HG02759 (cell line): Measurements from ENCODE around the gene NKD2.
"Not testable (repeated sequence)": the region's sequence is repeated elsewhere in the genome, so short reads cannot be mapped to it uniquely, and the experiment has no call there.

Source experiments
- ATAC-seq: cut with Tn5 transposase; IDR thresholded peaks from one replicate; pipeline ENCODE4 v1.9.1; 2021; ENCODE audit warnings: mild to moderate bottlenecking, moderate library complexity; ENCODE audit not compliant: unreplicated experiment

The NKD2 gene

GRCh38 chr5:1066676-1067075 is 58.1 kb downstream of the NKD2 start:
- no peak for ATAC-seq

- ATAC-seq = no peak
Observed at GRCh38 chr5:1067141-1068121, 58.8 kb downstream of the NKD2 start.

- no peak for ATAC-seq
Observed at GRCh38 chr5:1068204-1068894, 59.7 kb downstream of the NKD2 start.

GRCh38 chr5:1068895-1069719 is 60.5 kb downstream of the NKD2 start:
- ATAC-seq = no peak

GRCh38 chr5:1069720-1070088 is 61.1 kb downstream of the NKD2 start:
- no peak for ATAC-seq

DNA sequence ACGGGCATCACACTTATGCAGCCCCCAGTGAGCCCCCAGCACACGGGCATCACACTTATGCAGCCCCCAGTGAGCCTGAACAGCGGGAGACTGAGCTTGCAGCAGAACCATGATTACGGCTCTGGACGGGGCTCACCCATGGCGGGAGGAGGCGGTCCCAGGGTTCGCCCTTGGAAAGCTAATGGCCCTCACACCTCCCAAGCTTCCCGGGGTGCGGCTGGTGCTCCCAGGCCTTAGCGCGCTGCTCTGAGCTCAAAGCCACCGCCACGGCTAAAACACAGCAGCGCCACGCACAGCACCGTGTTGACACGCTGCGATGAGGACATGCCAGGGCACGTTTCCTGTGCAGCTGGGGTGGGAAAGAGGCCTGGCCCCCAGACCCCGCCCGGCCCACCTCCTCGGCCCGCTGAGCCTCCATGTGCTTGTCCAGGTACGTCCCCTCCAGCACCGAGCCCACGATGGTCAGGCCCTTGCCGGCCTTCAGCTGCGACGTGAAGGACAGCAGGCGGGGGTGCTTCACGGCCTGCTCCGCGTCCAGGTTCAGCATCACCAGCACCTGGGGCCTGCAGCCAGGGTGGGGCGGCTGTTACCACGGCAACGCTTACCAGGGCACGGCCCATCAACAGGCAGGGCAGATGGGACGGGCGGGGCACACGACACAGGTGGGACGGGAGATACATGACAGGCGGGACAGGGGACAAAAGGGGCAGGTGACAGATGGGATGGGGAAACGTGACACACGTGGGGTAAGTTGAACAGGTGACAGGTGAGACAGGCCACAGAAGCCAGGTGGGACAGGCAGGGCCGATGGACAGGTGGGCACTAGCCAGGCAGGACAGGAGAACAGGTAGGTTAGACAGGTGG is 64.9 kb downstream of the NKD2 start:
- no peak for ATAC-seq

DNA sequence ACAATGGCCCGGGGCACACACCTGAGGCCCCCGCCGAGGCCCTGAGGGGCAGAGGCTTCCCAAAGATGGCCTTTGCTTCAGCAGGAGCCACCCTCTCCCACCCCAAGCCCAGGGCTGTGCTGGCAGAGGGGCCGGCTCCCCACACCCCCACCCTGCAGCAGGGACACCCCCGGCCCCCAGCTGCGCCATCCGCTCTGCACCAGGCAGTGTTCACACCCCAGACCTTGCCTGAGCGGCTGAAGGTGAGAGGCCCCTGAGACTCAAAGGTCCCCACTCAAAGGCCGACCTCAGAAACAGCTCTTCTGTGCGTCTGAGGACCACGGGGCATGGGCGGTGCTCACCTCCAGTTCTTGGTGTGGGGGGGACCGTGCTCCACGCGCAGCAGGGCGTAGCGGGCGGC is 65.6 kb downstream of the NKD2 start:
- ATAC-seq = no peak

DNA sequence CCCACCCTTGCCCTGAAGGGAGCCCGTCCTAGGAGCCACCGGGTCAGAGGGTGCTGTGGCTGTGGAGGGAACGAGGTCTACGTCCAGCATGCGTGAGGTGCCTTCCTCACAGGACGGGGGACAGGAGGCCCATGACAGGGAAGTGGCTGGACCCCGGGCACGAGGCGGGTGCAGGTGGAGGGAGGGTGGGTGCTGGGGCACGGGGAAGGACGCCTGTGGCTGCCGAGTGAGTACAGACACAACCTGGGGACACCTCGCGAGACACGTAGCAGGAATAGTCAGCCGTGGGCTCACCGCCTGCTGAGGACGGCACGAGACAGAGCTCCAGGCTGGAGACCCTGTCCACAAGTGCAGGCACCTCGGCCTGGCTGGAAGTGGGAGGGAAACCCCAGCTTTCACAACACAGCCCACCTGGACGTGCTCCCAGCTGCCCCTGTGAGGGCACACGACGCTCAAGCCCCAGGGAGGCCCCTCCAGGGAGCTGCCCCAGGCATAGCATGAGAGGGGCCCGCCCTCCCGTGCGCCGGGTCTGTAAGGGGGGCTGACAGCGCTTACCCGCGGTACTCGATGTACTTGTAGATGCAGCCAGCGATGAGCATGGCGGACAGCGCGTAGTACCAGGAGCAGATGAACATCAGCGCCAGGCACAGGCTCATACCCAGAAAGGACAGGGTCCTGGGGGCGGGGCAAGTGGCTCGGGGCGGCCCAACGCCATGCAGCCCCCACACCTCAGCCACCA is 66.4 kb downstream of the NKD2 start:
- ATAC-seq = no peak

DNA sequence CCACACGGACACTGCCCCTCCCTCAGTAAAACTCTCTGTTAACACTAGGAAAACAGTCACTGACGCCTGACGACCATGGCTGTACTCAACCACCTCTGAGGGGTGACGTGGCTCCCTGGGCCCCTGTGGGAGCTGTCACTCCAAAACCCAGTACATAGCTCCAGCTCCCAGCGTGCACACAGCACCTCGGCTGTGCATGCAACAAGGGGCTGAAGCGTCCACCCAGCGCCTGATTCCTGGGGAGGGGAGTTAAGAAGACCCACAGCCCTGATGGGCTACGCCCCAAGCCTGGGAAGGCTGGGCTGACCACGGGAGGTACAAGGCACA is 66.9 kb downstream of the NKD2 start:
- no peak for ATAC-seq

DNA sequence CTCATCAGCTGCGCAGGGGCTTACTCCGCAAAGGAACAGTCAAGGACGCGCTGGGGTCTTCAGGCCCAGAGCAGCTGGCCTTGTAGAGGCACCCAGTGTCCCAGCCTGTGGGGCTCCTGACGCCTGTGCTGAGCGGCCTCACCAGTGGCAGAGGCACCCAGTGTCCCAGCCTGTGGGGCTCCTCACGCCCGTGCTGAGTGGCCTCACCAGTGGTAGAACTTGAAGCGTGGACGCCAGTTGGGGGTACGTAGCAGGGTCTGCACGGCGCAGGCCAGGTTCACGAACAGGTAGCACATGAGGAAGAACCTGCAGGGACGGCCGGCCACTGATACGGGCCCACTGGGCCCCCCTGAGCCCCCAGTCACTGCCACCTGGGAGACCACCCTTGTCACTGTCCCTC is 67.3 kb downstream of the NKD2 start:
- ATAC-seq = no peak

- no peak for ATAC-seq
Observed at GRCh38 chr5:1076406-1076805, 67.8 kb downstream of the NKD2 start.

DNA sequence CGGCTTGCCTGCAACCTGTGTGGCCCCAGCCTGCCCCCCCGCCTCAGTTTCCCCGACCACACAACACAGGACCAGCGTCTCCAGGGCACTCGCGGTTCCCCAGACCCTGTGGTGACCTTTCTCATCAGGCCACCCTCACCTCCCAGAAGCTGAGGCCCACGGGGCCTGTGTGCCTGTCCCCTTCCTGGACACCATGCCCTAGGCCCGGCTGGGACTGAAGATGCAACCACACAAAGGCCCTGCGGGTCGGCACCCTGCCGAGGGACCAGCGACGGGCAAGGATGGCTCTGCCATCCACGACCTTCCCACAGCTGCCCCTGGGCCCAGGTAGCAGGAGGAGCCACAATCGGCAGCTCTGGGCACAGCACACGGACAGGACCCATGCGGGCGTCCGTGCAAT is 68.4 kb downstream of the NKD2 start:
- no peak for ATAC-seq

- no peak for ATAC-seq
Observed at GRCh38 chr5:1077491-1078020, 69.0 kb downstream of the NKD2 start.

- ATAC-seq = no peak
Observed at GRCh38 chr5:1078206-1078605, 69.6 kb downstream of the NKD2 start.

DNA sequence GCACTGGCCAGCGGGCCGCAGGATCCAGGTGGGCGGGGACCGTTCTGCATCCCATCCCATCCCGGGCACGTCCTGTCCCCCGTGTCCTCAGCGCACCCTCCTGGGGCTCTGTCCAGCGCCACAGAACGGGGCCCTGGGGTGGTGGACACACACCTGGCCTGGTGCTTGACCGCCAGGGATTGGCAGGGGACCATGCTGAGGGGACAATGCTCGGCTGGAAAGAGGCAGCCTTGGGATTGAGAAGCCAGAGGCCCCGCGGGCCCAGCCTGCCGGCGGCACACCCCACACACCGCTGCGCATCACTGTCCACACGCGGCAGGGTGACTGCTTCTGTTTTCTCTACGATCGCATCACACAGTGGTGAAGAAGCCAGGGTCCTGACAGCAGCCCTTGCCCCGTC is 70.2 kb downstream of the NKD2 start:
- no peak for ATAC-seq

DNA sequence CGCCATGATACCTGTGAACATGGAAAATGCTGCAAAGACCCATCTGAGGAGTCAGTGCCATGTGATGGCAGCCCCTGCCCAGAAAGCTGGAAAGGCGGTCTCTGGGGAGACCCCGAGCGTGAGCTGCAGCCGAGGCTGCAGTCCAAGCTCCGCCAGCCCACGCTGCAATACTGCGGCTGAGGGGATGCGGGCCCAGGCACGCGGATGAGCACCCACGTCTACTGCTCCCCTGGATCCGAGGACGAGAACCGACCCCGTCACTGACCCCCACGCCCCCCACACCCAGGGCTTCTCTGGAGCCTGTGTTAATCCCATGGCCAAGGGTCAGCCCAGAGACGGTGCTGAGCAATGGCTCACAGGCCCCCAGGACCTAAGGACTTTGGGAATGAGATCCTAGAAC is 70.9 kb downstream of the NKD2 start:
- ATAC-seq = no peak

- ATAC-seq = no peak
Observed at GRCh38 chr5:1079961-1080360, 71.4 kb downstream of the NKD2 start.

- no peak for ATAC-seq
Observed at GRCh38 chr5:1080432-1080831, 71.8 kb downstream of the NKD2 start.

DNA sequence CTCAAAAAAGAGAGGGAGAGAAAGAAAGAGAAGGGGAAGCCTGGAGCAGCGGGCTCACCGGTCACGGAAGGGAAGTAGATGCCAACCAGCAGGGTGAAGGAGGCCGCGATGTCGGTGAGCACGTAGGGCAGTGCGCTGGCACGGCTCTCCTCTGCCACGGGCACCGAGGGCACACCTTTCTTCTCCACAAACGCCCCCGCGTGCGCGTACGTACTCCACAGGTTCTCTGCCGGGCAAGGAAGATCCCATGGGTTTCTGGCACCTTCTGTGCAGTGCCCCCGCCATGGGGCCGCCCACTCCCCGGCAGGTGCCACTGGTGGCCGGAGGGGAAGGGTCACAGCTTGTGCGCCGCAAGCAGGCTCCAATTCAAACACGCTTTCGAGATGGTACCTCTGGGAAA is 72.9 kb downstream of the NKD2 start:
- no peak for ATAC-seq

DNA sequence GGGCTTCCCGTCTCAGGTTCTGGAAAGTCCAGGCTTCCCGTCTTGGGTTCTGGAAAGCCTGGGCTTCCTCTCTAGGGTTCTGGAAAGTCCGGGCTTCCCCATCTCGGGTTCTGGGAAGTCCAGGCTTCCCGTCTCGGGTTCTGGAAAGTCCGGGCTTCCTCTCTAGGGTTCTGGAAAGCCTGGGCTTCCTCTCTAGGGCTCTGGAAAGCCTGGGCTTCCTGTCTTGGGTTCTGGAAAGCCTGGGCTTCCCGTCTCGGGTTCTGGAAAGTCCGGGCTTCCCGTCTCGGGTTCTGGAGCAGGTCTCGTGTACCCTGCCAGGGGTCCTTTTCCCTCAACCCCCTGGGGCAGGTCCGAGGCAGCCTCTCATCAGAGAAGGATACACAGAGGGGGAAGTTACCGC is 74.4 kb downstream of the NKD2 start:
- ATAC-seq = not testable (repeated sequence)
